ENCODE measurements around the gene RABL6. TPM values are rescaled to one million over a fixed set of nuclear protein-coding genes. Genes with fewer than 3 reads are reported as not detected.
A peak's percentile ranks its signal among the peaks of the same experiment; 100 is the strongest.
"Not testable (repeated sequence)": the region's sequence is repeated elsewhere in the genome, so short reads cannot be mapped to it uniquely, and the experiment has no call there.

Gene RABL6
- total and polyA plus RNA-seq, 3 donors from 2014 or later: 69.1 to 103 (median 95.1) TPM

DNA sequence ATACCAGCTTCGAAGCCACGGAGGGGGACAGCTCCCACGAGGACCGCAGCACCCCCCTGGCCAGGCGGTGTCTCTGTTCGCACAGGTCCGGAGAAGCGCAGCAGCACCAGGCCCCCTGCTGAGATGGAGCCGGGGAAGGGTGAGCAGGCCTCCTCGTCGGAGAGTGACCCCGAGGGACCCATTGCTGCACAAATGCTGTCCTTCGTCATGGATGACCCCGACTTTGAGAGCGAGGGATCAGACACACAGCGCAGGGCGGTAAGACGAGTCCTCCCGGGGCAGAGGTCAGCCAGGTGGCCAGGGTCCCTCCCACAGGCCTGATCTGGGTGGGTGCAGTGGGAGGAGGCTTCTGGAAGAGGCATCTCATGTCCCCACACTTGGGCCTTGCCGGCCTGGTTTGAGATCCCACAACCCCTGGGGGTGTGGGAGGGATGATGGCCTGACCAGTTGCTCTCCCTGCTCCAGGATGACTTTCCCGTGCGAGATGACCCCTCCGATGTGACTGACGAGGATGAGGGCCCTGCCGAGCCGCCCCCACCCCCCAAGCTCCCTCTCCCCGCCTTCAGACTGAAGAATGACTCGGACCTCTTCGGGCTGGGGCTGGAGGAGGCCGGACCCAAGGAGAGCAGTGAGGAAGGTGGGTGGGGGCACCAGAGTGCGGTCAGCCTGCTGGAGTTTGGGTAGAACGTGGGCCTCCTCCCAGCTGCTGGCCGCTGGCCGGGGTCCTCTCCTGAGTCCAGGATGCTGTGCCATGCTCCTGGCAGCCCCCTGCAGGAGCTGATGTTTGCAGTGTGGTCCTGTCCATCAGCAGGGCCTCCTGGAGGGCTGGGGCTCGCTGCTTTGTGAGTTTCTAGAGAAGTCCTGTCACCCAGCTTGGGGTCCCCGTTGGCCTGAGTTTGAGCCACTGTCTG lies 31.7 kb downstream of the RABL6 start:
- H3K4me1 ChIP-seq: peaks cover 34% of the 10 kb centered on the region
- peak overlapping the region in 1 of 2 donors; percentile 36 for H3K27ac ChIP-seq
- H3K9me3 ChIP-seq: no peaks in the 10 kb centered on the region
- 87 to 89% methylated on average over 22 to 35 of the region's 36 CpGs for WGBS, 2 donors
- H3K36me3 ChIP-seq (ENCODE audit: low read depth, missing control alignments): no peaks in the 10 kb centered on the region
- intact Hi-C loops (cut with DNase I; ENCODE audit: low total_unique reads): loop anchor here (10.0 kb wide), 1 partner anchor 195 kb away; the partner anchor contains the start of gene FUT7
- no peak overlapping the region for H3K4me3 ChIP-seq
- no peaks in the 10 kb centered on the region for H3K27me3 ChIP-seq
- no peak for TF ChIP-seq POLR2A (IDR thresholded peaks at IDR 0.05)
- no peak for DNase-seq

- intact Hi-C loops (cut with DNase I; ENCODE audit: low total_unique reads): no loop called here
- no peak overlapping the region for H3K4me3 ChIP-seq
- no peaks in the 10 kb centered on the region for H3K36me3 ChIP-seq (ENCODE audit: low read depth, missing control alignments)
- peak; percentile 67 for DNase-seq
- H3K27ac ChIP-seq: peak overlapping the region in 1 of 2 donors; percentile 36
- H3K9me3 ChIP-seq: no peaks in the 10 kb centered on the region
- H3K27me3 ChIP-seq: no peaks in the 10 kb centered on the region
- H3K4me1 ChIP-seq: peaks cover 34% of the 10 kb centered on the region
- TF ChIP-seq, protein P1, sequence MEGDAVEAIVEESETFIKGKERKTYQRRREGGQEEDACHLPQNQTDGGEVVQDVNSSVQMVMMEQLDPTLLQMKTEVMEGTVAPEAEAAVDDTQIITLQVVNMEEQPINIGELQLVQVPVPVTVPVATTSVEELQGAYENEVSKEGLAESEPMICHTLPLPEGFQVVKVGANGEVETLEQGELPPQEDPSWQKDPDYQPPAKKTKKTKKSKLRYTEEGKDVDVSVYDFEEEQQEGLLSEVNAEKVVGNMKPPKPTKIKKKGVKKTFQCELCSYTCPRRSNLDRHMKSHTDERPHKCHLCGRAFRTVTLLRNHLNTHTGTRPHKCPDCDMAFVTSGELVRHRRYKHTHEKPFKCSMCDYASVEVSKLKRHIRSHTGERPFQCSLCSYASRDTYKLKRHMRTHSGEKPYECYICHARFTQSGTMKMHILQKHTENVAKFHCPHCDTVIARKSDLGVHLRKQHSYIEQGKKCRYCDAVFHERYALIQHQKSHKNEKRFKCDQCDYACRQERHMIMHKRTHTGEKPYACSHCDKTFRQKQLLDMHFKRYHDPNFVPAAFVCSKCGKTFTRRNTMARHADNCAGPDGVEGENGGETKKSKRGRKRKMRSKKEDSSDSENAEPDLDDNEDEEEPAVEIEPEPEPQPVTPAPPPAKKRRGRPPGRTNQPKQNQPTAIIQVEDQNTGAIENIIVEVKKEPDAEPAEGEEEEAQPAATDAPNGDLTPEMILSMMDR (IDR thresholded peaks at IDR 0.05): no peak
- TF ChIP-seq POLR2A (IDR thresholded peaks at IDR 0.05): no peak
- WGBS, 2 donors: 68 to 73% methylated on average over 22 to 24 of the region's 32 CpGs
These were observed 32.6 kb downstream of the RABL6 start for GRCh38 chr9:136840140-136840876.

GRCh38 chr9:136840877-136841645 lies 33.3 kb downstream of the RABL6 start:
- TF ChIP-seq, protein P1 (IDR thresholded peaks at IDR 0.05): no peak
- no peak for TF ChIP-seq POLR2A (IDR thresholded peaks at IDR 0.05)
- no peaks in the 10 kb centered on the region for H3K36me3 ChIP-seq (ENCODE audit: low read depth, missing control alignments)
- H3K27me3 ChIP-seq: no peaks in the 10 kb centered on the region
- H3K4me1 ChIP-seq: peaks cover 34% of the 10 kb centered on the region
- DNase-seq: peak; percentile 82
- H3K4me3 ChIP-seq: no peak overlapping the region
- intact Hi-C loops (cut with DNase I; ENCODE audit: low total_unique reads): no loop called here
- no peak overlapping the region for H3K27ac ChIP-seq
- no peaks in the 10 kb centered on the region for H3K9me3 ChIP-seq
- 64% methylated on average over 10 to 27 of the region's 28 CpGs for WGBS, 2 donors

GRCh38 chr9:136841646-136842379 lies 34.1 kb downstream of the RABL6 start:
- H3K4me1 ChIP-seq: peaks cover 34% of the 10 kb centered on the region
- H3K36me3 ChIP-seq (ENCODE audit: low read depth, missing control alignments); intact Hi-C loops (cut with DNase I; ENCODE audit: low total_unique reads): not testable (repeated sequence)

DNA sequence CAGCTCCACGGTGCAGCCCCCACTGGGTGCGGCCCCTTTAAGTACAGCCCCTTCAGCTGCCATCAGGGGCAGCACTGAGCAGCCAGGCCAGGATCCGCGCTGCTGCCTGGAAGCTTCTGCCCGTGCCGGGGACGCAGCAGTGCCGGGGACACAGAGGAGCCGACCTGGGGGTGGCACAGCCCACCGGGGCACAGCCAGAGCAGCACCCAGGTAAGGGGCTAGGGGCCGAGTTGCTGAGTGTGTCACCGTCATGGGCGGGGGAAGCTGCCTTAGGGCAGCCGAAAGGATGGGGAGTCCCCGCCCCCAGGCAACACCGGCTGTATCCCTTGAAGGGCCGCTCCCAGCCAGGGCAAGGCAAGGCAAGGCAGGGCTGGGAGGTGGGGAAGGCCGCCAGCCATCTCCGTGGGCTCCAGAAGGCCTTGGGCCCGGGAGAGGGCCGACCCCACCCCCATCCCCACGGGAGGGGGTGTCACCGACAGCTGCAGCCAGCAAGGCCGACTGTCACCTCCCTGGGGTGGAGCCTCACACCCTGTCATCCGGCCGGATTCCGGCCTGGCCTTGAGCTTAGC lies 34.7 kb downstream of the RABL6 start, which contains the start of gene AJM1:
AJM1 (plus strand) TSS at position 99 of the 569 bp plus-strand sequence. CDS start 1,937 bp downstream, outside the sequence.
- H3K27me3 ChIP-seq; H3K36me3 ChIP-seq (ENCODE audit: low read depth, missing control alignments); H3K9me3 ChIP-seq; H3K27ac ChIP-seq; intact Hi-C loops (cut with DNase I; ENCODE audit: low total_unique reads): not testable (repeated sequence)
- TF ChIP-seq, protein P1 (IDR thresholded peaks at IDR 0.05): peak; percentile 72 to 87 (median 83)
- peaks cover 36% of the 10 kb centered on the region for H3K4me1 ChIP-seq
- H3K4me3 ChIP-seq: peak within 1 kb of the TSS; percentile 26 to 34
- 3% methylated on average over 24 of the region's 27 CpGs; no CpG with 5 or more reads in 1 of the 2 donors for WGBS, 2 donors
- DNase-seq: peak; percentile 74

More at GRCh38 chr9:136841646-136842379, 34.1 kb downstream of the RABL6 start:
- H3K9me3 ChIP-seq, DNase-seq, H3K27ac ChIP-seq, H3K27me3 ChIP-seq, H3K4me3 ChIP-seq: not testable (repeated sequence)
- WGBS, 2 donors: 59 to 67% methylated on average over 6 to 16 of the region's 16 CpGs

- intact Hi-C loops (cut with DNase I; ENCODE audit: low total_unique reads); H3K27ac ChIP-seq; H3K36me3 ChIP-seq (ENCODE audit: low read depth, missing control alignments); DNase-seq; H3K9me3 ChIP-seq; H3K27me3 ChIP-seq: not testable (repeated sequence)
- peak overlapping the region in 1 of 2 donors; percentile 4 for H3K4me3 ChIP-seq
- H3K4me1 ChIP-seq: peaks cover 36% of the 10 kb centered on the region
- 17% methylated on average over 21 of the region's 21 CpGs; no CpG with 5 or more reads in 1 of the 2 donors for WGBS, 2 donors
These were observed 35.5 kb downstream of the RABL6 start for GRCh38 chr9:136843159-136843800.
